ACC112 (cell line): Measurements from ENCODE around the gene FKBP10.
A peak's percentile ranks its signal among the peaks of the same experiment; 100 is the strongest.

Source experiments
- H2AFZ ChIP-seq: fragments of 200-600 bp; sonication (generic); one replicate; pipeline ENCODE4 v1.6.0; 2017; ENCODE audit warnings: antibody characterized with exemption, low read length; ENCODE audit not compliant: unreplicated experiment
- H3K27ac ChIP-seq: fragments of 200-600 bp; sonication (generic); 2 replicates; pipeline ENCODE4 v1.5.1; 2014; ENCODE audit warnings: low read depth, mild to moderate bottlenecking, antibody characterized with exemption, low read length, moderate library complexity
- H3K27me3 ChIP-seq: fragments of 200-600 bp; sonication (generic); 2 replicates; pipeline ENCODE4 v1.6.1; 2014; ENCODE audit warnings: mild to moderate bottlenecking, antibody characterized with exemption, low read length, moderate library complexity, mixed read lengths; ENCODE audit not compliant: insufficient read depth
- H3K36me3 ChIP-seq: fragments of 200-600 bp; sonication (generic); 2 replicates; pipeline ENCODE4 v1.6.1; 2016; ENCODE audit warnings: mild to moderate bottlenecking, antibody characterized with exemption, low read length, moderate library complexity, mixed read lengths; ENCODE audit not compliant: insufficient read depth
- H3K4me1 ChIP-seq: fragments of 200-600 bp; sonication (generic); one replicate; pipeline ENCODE4 v1.6.1; 2016; ENCODE audit warnings: low read length, mixed read lengths; ENCODE audit not compliant: insufficient read depth, unreplicated experiment, control insufficient read depth
- H3K4me3 ChIP-seq: fragments of 200-600 bp; sonication (generic); 2 replicates; pipeline ENCODE4 v1.5.1; 2014; ENCODE audit warnings: mild to moderate bottlenecking, low read depth, low read length
- H3K79me2 ChIP-seq: fragments of 200-600 bp; sonication (generic); one replicate; pipeline ENCODE4 v1.6.0; 2016; ENCODE audit warnings: low read length; ENCODE audit not compliant: control insufficient read depth, unreplicated experiment, insufficient read depth

Gene FKBP10

DNA sequence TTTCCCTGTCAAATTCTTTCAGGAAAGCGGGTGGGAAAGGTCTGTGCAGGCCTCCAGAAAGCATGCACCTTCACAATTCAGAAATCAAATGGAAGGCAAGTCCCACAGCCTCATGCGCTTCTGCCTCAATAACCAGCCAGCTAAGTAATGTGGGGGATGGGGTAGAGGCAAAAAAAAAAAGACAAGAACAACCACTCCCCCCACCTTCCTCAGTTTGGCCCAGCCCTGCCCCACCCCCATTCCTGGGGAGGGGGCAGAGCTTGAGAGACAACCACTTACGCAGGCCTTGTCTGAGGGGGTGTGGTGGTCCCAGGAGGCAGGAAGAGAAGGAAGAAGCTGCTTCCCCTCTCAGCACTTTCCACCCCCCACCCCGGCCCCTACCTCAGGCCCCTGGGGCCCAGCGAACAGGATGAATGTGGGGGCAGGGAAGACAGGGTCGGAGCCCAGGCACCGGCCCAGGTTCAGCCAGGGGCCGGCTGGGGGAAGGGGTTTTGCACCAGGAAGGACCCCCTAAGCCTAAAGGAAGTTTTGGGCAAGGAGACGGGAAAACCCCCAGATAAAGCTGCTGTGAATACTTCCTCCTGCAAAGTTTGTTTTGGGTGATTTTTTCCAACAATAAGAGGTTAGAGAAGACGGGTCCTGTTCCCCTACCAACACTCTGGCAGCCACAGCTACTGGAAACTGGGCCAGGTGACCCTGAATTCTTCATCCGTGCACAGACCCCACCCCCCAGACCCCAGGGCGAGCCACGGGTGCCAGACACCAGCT is 27.5 kb upstream of the FKBP10 start:
- H3K4me1 ChIP-seq: no peaks in the 10 kb centered on the region
- no peaks in the 10 kb centered on the region for H3K79me2 ChIP-seq
- H3K27me3 ChIP-seq: peaks cover 20% of the 10 kb centered on the region
- no peak overlapping the region for H3K27ac ChIP-seq
- H3K36me3 ChIP-seq: no peaks in the 10 kb centered on the region
- H2AFZ ChIP-seq: no peak overlapping the region
- H3K4me3 ChIP-seq: peak overlapping the region; percentile 60; the same call in 1 of the 2 replicates

DNA sequence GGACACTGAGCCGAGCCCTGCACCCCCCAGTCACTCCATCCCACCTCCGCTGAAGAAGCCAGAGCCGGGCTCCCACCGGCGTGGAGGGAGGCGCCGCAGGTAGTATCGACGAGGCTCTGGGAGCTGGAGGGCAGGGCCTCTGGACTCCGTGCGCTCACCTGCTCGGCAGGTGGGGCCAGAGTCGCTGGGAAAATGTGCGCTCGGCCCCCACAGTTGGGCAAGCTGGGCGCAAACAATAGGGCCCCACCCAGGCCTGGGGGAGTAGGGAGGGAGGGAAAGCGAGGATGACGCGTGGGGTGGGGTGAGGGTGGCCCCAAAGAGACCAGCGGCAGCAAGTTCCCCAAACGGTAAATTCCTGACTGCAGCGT is 27.0 kb upstream of the FKBP10 start:
- peak overlapping the region; percentile 60 for H3K4me3 ChIP-seq
- peaks cover 20% of the 10 kb centered on the region for H3K27me3 ChIP-seq
- no peaks in the 10 kb centered on the region for H3K79me2 ChIP-seq
- no peak overlapping the region for H3K27ac ChIP-seq
- no peaks in the 10 kb centered on the region for H3K4me1 ChIP-seq
- H3K36me3 ChIP-seq: no peaks in the 10 kb centered on the region
- H2AFZ ChIP-seq: no peak overlapping the region

DNA sequence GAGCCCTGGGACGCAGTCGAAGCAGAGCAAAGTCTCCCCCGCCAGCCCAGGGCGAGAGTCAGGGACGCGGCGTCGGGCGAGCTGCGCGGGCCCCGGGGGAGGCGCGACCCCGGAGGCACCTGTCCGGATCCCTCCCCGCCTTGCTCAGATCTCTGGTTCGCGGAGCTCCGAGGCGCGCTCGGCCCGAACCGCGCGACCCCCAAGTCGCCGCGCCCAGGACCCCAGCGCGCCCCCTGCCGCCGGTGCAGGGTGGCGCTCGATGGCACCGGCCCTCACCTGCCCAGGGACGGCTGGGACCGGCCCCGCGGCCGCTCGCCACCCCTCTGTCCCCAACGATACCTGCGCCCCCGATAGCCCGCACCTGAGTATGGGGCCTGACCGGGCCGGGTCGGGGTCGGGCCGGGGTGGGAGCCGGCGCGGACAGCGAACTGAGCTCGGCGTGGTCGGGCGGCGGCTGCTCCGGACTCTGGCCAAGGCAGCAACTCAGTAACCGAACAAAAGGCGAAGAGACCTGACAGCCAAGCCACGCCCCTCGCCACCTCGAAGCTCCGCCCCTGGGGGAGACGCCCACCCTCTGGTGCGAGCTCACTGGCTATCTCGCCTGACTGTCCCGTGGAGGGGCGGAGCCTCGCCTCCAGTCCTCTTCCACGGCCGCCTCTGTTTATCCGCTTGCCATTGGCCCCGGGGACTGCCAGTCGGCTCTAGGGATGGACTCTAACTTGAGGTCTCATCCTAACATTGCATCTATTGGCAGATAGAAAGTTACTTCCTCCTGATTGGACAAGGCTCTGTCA is 26.4 kb upstream of the FKBP10 start, which contains the start of gene JUP:
Gene JUP, minus strand, starts transcription at position 485 of the 794 bp plus-strand sequence. CDS start 14,857 bp downstream, outside the sequence.
- Histone ChIP-seq H2AFZ (no peak within 1 kb of the TSS), H3K4me1 (no peaks in the 10 kb centered on the region), H3K79me2 (no peaks in the 10 kb centered on the region), H3K27me3 (peaks cover 20% of the 10 kb centered on the region), H3K4me3 (peak within 1 kb of the TSS; percentile 60), H3K27ac (no peak within 1 kb of the TSS), H3K36me3 (no peaks in the 10 kb centered on the region)

DNA sequence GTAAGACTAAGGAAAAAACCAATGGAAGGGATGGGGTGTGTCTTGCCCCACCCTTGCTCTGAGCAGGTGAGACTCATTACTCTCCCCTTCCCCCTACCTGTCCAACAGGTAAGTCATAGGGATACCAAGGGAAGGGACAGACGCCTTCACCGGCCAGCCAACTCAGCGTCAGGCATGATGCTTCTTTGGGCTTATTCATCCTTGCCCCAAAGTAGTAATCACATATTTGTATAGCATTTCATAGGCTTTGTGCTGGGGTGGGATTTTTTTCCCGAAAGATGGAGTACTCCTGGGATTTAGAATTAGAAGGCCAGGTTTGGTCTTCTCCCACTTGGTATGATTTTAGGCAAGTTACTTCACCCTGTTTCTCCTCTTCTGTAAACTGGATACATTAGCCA is 25.8 kb upstream of the FKBP10 start:
- H2AFZ ChIP-seq: no peak overlapping the region

DNA sequence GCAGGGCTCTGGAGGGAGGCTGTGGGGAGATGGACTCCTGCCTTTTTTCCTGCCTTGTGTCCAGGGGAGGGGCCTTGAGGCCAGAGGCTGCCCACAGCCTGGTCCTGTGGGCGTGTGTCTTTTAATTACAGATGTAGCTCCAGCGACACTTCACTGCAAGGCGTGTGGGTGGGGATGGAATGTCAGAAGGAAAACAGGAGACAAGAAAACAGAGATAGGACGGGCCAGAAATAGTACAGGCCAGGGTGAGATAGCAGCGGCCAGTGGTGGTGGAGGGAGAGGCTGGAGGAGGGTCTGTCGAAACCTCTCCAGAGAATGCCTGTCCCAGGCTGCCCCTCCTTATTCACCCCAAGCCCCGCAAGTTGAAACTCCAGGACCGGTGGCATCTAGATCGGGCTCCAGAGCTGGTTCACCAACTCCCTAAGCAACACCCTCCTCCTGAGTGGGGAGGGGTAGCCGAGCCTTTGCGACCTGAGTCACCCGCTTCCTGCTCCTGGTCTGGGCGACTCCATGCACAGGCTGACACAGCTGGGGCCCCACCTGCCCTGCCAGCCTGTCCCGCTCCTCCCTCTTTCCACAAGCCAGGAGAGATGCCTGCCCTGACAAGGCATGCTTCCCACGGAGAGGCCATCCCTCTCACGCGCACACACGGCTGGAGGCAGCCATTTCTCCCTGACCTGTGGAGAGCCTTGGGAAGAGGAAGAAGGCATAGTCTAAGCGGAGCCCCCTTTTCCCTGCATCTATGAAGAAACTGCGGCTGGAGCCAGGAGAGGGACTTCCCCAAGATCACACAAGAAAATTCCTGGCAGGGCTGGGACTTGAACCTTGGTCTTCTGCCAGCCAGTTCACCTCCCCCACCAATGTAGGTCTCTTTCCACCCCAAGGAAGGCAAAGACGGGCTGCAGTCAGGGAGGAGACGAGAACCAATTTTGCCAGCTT is 19.7 kb upstream of the FKBP10 start:
- H2AFZ ChIP-seq: peak overlapping the region; percentile 95
- peak overlapping the region; percentile 42; the same call in 1 of the 2 replicates for H3K27ac ChIP-seq
- no peaks in the 10 kb centered on the region for H3K36me3 ChIP-seq
- H3K4me3 ChIP-seq: peak overlapping the region; percentile 43; the same call in 1 of the 2 replicates
- no peaks in the 10 kb centered on the region for H3K79me2 ChIP-seq
- H3K4me1 ChIP-seq: peaks cover 16% of the 10 kb centered on the region
- no peaks in the 10 kb centered on the region for H3K27me3 ChIP-seq

More for the DNA sequence above, 25.8 kb upstream of the FKBP10 start:
- no peaks in the 10 kb centered on the region for H3K79me2 ChIP-seq
- H3K36me3 ChIP-seq: no peaks in the 10 kb centered on the region
- peaks cover 20% of the 10 kb centered on the region for H3K27me3 ChIP-seq
- no peak overlapping the region for H3K4me3 ChIP-seq
- H3K4me1 ChIP-seq: no peaks in the 10 kb centered on the region
- no peak overlapping the region for H3K27ac ChIP-seq

DNA sequence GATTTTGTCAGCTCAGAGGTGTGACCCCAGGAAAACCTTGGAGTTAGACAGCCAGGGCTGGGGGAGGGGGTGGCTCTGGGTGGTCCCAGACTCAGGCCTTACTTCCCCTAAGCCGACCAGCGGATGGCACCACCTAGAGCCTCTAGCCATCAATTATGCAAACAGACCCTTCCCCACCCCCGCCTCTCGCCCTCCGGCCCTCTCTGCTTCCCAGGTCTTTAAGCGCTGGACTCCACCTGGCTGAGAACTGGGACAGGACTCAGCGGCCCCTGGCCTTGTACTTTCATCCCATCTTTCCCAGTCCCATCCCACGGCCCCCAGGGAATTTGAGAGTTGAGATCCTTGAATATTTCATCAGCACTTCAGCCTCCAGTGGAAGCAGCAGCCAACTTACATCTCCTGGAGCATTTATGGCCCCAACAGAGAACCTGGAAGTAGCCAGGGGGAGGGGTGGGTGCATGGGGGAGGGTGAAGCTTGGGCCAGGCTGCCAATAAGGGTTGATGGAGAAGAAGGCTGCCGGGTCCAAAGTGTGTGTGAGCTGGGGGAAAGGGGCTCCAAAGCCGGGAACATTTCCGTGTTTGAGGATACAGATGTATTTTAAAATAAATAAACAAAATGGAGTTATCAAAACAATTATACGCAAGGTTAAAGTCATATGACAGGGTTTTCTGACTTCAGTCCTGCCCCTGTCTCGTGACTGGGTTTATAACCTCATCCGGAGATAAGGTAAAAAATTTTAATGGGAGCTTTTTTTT is 18.8 kb upstream of the FKBP10 start:
- Histone ChIP-seq H3K27me3 (no peaks in the 10 kb centered on the region), H3K36me3 (no peaks in the 10 kb centered on the region), H3K4me3 (no peak overlapping the region), H3K27ac (no peak overlapping the region; the same call in 1 of the 2 replicates), H3K4me1 (peaks cover 16% of the 10 kb centered on the region), H3K79me2 (no peaks in the 10 kb centered on the region), H2AFZ (no peak overlapping the region)

DNA sequence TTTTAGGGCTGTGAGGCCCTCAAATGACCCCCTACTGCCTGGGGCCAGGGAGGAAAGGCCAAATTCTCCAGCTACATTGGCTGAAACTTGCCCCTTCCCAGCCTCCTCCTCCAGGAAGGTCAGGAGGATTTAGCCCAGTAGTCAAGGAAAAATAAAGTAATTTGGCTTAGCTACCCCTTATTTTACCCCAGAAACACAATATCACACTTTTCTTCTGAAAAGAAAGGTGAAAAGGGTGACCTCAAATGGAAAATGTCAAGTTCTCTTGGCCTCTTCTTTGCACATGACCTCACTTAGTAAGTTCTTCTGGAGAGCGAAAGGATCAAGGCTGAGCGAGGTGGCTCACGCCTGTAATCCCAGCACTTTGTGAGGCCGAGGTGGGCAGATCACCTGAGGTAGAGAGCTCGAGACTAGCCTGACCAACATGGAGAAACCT is 18.2 kb upstream of the FKBP10 start:
- Histone ChIP-seq H3K27me3 (no peaks in the 10 kb centered on the region), H3K4me1 (peaks cover 16% of the 10 kb centered on the region), H3K27ac (no peak overlapping the region), H2AFZ (no peak overlapping the region), H3K79me2 (no peaks in the 10 kb centered on the region), H3K4me3 (no peak overlapping the region), H3K36me3 (no peaks in the 10 kb centered on the region)

DNA sequence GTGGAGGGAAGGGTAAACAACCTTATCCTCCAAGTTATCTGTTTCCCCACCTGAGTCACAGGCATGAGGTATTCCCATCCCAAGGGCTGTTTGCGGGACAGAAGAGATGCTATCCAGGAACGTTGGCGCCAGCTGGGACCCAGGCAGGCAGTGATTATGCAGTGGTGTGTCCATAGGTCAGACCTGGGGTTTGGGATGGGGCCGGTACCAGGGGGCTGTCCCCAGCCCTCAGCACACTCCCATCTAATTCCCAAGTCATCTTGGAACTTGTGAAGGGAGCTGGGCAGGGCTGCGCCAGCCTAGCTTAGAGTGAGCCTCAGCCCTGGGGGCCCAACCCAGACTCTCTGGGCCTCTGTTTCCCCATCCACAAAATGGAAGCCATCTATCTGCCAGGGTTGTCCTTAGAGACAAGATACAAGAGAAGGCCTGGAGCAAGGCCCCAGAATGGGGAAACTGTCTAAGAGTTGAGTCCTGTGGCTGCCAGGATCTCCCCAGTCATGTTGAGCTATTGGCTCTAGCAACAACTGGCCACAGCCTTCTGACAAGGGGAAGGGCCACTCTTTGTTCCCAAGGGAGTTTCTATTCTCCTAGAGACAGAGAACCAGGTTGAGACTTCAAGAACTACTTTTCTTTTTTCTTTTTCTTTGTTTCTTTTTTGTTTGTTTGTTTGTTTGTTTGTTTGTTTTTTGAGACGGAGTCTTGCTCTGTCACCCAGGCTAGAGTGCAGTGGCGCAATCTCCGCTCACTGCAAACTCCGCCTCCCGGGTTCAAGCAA is 16.5 kb upstream of the FKBP10 start:
- H3K4me3 ChIP-seq: no peak overlapping the region
- H3K4me1 ChIP-seq: peaks cover 25% of the 10 kb centered on the region
- no peak overlapping the region for H2AFZ ChIP-seq
- H3K79me2 ChIP-seq: no peaks in the 10 kb centered on the region
- H3K36me3 ChIP-seq: no peaks in the 10 kb centered on the region
- no peak overlapping the region for H3K27ac ChIP-seq
- H3K27me3 ChIP-seq: no peaks in the 10 kb centered on the region

DNA sequence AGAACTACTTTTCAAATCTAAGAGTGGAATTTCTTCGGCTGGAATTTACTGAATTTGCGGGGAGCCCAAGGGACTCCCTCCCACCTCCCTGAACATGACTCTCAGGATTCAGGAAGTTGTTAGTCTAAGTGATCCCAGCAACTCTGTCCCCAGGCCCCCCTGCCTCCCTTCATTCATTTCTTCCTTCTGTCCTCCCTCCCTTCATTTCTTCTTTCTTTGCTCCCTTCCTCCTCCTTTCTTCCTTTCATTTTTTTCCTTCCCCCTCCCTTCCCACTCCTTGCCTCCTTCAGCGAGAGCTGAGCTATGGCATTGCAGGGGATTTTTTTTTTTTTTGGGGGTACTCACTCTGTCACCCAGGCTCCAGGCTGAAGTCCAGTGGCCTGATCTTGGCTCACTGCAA is 15.4 kb upstream of the FKBP10 start:
- H3K79me2 ChIP-seq: no peaks in the 10 kb centered on the region
- no peak overlapping the region for H3K27ac ChIP-seq
- H3K4me3 ChIP-seq: no peak overlapping the region
- H3K4me1 ChIP-seq: peaks cover 27% of the 10 kb centered on the region
- H3K36me3 ChIP-seq: no peaks in the 10 kb centered on the region
- no peaks in the 10 kb centered on the region for H3K27me3 ChIP-seq
- H2AFZ ChIP-seq: no peak overlapping the region
